ENCODE measurements around the gene AIDA. TPM values are rescaled to one million over a fixed set of nuclear protein-coding genes. Genes with fewer than 3 reads are reported as not detected.
"Not testable (repeated sequence)": the region's sequence is repeated elsewhere in the genome, so short reads cannot be mapped to it uniquely, and the experiment has no call there.

The AIDA gene
- total and polyA plus RNA-seq, 2 donors (not counting 1 experiment from before 2014, with no cell fraction given): 41.7 to 77.7 TPM

DNA sequence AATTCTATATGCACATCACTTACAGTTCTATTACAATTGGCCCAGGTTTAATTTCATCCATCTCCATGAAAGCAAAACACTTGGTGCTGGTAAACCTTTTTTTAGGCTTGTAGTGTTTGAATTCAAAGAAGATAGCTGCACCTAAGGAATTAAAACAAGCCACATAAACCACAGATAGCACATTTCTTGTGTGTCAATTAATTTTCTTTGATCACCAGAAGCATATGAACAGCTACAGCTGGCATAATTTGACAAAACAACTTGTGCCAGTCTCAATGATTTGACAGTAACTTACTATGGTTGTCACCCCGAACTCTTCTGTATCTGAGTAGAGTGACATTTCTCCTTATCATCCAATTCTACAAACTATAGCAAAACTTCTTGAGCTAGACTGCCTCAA lies 42.2 kb downstream of the AIDA start:
- ATAC-seq (ENCODE audit: low read depth) (no peak), DNase-seq (no peak)
- Histone ChIP-seq H3K4me3 (ENCODE audit: control extremely low read depth in 1 of 5, extremely low read depth in 1 of 5, insufficient read depth in 1 of 5, low read depth in 2 of 5, low read length in 4 of 5) (no peak overlapping the region), H3K36me3 (replicated peaks in 1 of 2; ENCODE audit: control extremely low read depth in 1 of 2, control insufficient read depth in 1 of 2, extremely low read depth in 1 of 2, insufficient read depth in 2 of 2, low read length in 1 of 2) (peaks cover 27 to 68% of the 10 kb centered on the region in 2 experiments), H4K20me1 (ENCODE audit: control insufficient read depth, insufficient read depth, low read length, poor library complexity, severe bottlenecking) (peaks cover 4% of the 10 kb centered on the region), H3K9ac (ENCODE audit: low read length) (no peak overlapping the region), H3K9me3 (ENCODE audit: control extremely low read depth in 1 of 3, control insufficient read depth in 2 of 3, insufficient read depth in 1 of 3, low read length in 2 of 3) (no peaks in the 10 kb centered on the region), H3K4me1 (ENCODE audit: control insufficient read depth in 2 of 2, insufficient read depth in 2 of 2, low read length in 2 of 2) (no peaks in the 10 kb centered on the region), H3K27me3 (replicated peaks in 1 of 4; ENCODE audit: control extremely low read depth in 1 of 4, control insufficient read depth in 3 of 4, insufficient read depth in 4 of 4, low read length in 3 of 4) (no peaks in the 10 kb centered on the region), H3K79me2 (ENCODE audit: control insufficient read depth, insufficient read depth, low read length) (peaks cover 8% of the 10 kb centered on the region), H3K27ac (ENCODE audit: low read length in 2 of 2) (peak overlapping the region in 1 of 2 donors; percentile 12), H2AFZ (ENCODE audit: insufficient read depth, low read depth, low read length, poor library complexity, severe bottlenecking) (no peak overlapping the region), H3K4me2 (replicated peaks; ENCODE audit: low read depth, low read length, poor library complexity, severe bottlenecking) (no peak overlapping the region)
- no CpG with 5 or more reads among the region's 1 CpG for WGBS (ENCODE audit: insufficient coverage)
- Mint-ChIP-seq H3K27ac (peak overlapping the region; percentile 50), H3K4me3 (no peak overlapping the region), H3K4me1 (no peaks in the 10 kb centered on the region), H3K27me3 (no peaks in the 10 kb centered on the region), H3K9me3 (ENCODE audit: insufficient read depth) (no peaks in the 10 kb centered on the region)
- intact Hi-C loops (cut with micrococcal nuclease): no loop called here
- POLR2A ChIA-PET: no interaction called here
- CTCF ChIA-PET: interaction anchor here (0.8 to 1.1 kb wide), 2 partner anchors 14 to 205 kb away, joined by 3 read pairs; no protein-coding TSS in a partner anchor
- no peak for TF ChIP-seq EZH2 (IDR thresholded peaks at IDR 0.05; ENCODE audit: borderline replicate concordance, insufficient read depth, low read depth, low read length, poor library complexity, severe bottlenecking)
- TF ChIP-seq, protein P1, sequence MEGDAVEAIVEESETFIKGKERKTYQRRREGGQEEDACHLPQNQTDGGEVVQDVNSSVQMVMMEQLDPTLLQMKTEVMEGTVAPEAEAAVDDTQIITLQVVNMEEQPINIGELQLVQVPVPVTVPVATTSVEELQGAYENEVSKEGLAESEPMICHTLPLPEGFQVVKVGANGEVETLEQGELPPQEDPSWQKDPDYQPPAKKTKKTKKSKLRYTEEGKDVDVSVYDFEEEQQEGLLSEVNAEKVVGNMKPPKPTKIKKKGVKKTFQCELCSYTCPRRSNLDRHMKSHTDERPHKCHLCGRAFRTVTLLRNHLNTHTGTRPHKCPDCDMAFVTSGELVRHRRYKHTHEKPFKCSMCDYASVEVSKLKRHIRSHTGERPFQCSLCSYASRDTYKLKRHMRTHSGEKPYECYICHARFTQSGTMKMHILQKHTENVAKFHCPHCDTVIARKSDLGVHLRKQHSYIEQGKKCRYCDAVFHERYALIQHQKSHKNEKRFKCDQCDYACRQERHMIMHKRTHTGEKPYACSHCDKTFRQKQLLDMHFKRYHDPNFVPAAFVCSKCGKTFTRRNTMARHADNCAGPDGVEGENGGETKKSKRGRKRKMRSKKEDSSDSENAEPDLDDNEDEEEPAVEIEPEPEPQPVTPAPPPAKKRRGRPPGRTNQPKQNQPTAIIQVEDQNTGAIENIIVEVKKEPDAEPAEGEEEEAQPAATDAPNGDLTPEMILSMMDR (IDR thresholded peaks at IDR 0.05): no peak

DNA sequence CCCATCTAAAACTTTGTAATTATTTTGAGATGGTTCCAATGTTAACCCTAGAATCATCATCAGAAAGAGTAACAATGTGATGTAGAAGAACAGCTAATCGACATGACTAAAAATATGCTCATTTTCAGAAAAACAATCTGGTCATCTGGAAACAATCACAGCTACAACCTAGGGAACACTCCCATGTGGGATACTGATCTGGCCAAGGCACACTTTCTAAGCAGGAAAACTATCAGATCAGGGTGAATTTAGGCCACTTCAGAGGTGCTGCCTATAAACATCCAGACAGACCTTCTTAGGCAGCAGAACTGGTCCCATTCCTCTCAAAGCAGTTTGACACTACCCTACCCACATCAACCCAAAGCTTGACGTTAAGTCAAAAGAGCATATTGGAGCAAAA lies 43.2 kb downstream of the AIDA start:
- H3K9me3 Mint-ChIP-seq (ENCODE audit: insufficient read depth); DNase-seq; H3K4me3 Mint-ChIP-seq; H3K27ac ChIP-seq (ENCODE audit: low read length in 2 of 2); POLR2A ChIA-PET; H3K4me1 Mint-ChIP-seq; H3K4me2 ChIP-seq (replicated peaks; ENCODE audit: low read depth, low read length, poor library complexity, severe bottlenecking); H3K27me3 ChIP-seq (replicated peaks in 1 of 4; ENCODE audit: control extremely low read depth in 1 of 4, control insufficient read depth in 3 of 4, insufficient read depth in 4 of 4, low read length in 3 of 4); H2AFZ ChIP-seq (ENCODE audit: insufficient read depth, low read depth, low read length, poor library complexity, severe bottlenecking); ATAC-seq (ENCODE audit: low read depth); H3K9me3 ChIP-seq (ENCODE audit: control extremely low read depth in 1 of 3, control insufficient read depth in 2 of 3, insufficient read depth in 1 of 3, low read length in 2 of 3); H3K27me3 Mint-ChIP-seq; H3K4me3 ChIP-seq (ENCODE audit: control extremely low read depth in 1 of 5, extremely low read depth in 1 of 5, insufficient read depth in 1 of 5, low read depth in 2 of 5, low read length in 4 of 5); H3K79me2 ChIP-seq (ENCODE audit: control insufficient read depth, insufficient read depth, low read length); intact Hi-C loops (cut with micrococcal nuclease); H3K9ac ChIP-seq (ENCODE audit: low read length); H3K27ac Mint-ChIP-seq; H3K4me1 ChIP-seq (ENCODE audit: control insufficient read depth in 2 of 2, insufficient read depth in 2 of 2, low read length in 2 of 2); H4K20me1 ChIP-seq (ENCODE audit: control insufficient read depth, insufficient read depth, low read length, poor library complexity, severe bottlenecking); CTCF ChIA-PET: not testable (repeated sequence)
- no CpG with 5 or more reads among the region's 2 CpGs for WGBS (ENCODE audit: insufficient coverage)
- peaks cover 23 to 68% of the 10 kb centered on the region in 2 experiments for H3K36me3 ChIP-seq (replicated peaks in 1 of 2; ENCODE audit: control extremely low read depth in 1 of 2, control insufficient read depth in 1 of 2, extremely low read depth in 1 of 2, insufficient read depth in 2 of 2, low read length in 1 of 2)

DNA sequence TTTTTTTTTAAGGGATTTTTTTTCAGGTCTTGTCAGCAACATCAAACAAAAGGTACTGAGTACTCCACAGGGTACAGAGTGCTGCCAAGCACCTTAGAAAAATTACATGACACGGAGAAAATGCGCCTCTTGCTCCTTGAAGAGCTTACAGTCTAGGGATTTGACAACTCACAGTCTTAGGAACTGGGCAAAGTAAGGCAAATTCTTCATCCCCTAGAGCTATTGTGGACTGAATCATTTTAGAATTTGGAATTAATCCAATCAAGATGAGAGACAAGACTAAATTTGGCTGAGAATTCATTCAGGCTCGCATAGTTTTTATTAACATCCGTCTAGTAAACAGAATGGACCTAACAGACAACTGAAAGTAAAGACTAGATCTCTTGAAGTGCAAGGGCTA lies 44.1 kb downstream of the AIDA start:
- H3K27ac Mint-ChIP-seq; H3K79me2 ChIP-seq (ENCODE audit: control insufficient read depth, insufficient read depth, low read length); H3K4me1 ChIP-seq (ENCODE audit: control insufficient read depth in 2 of 2, insufficient read depth in 2 of 2, low read length in 2 of 2); H3K27me3 ChIP-seq (replicated peaks in 1 of 4; ENCODE audit: control extremely low read depth in 1 of 4, control insufficient read depth in 3 of 4, insufficient read depth in 4 of 4, low read length in 3 of 4); H3K4me3 Mint-ChIP-seq; H3K4me1 Mint-ChIP-seq; H2AFZ ChIP-seq (ENCODE audit: insufficient read depth, low read depth, low read length, poor library complexity, severe bottlenecking); CTCF ChIA-PET; H3K9ac ChIP-seq (ENCODE audit: low read length); H3K4me2 ChIP-seq (replicated peaks; ENCODE audit: low read depth, low read length, poor library complexity, severe bottlenecking); POLR2A ChIA-PET; H3K9me3 ChIP-seq (ENCODE audit: control extremely low read depth in 1 of 3, control insufficient read depth in 2 of 3, insufficient read depth in 1 of 3, low read length in 2 of 3); DNase-seq; H3K27me3 Mint-ChIP-seq; ATAC-seq (ENCODE audit: low read depth); H3K9me3 Mint-ChIP-seq (ENCODE audit: insufficient read depth); intact Hi-C loops (cut with micrococcal nuclease); H3K4me3 ChIP-seq (ENCODE audit: control extremely low read depth in 1 of 5, extremely low read depth in 1 of 5, insufficient read depth in 1 of 5, low read depth in 2 of 5, low read length in 4 of 5); H3K27ac ChIP-seq (ENCODE audit: low read length in 2 of 2): not testable (repeated sequence)
- no CpG with 5 or more reads among the region's 4 CpGs for WGBS (ENCODE audit: insufficient coverage)
- Histone ChIP-seq H3K36me3 (replicated peaks in 1 of 2; ENCODE audit: control extremely low read depth in 1 of 2, control insufficient read depth in 1 of 2, extremely low read depth in 1 of 2, insufficient read depth in 2 of 2, low read length in 1 of 2) (peaks cover 23 to 75% of the 10 kb centered on the region in 2 experiments), H4K20me1 (ENCODE audit: control insufficient read depth, insufficient read depth, low read length, poor library complexity, severe bottlenecking) (peaks cover 12% of the 10 kb centered on the region)
